ENCODE data around the gene TMOD2.

The TMOD2 gene

DNA sequence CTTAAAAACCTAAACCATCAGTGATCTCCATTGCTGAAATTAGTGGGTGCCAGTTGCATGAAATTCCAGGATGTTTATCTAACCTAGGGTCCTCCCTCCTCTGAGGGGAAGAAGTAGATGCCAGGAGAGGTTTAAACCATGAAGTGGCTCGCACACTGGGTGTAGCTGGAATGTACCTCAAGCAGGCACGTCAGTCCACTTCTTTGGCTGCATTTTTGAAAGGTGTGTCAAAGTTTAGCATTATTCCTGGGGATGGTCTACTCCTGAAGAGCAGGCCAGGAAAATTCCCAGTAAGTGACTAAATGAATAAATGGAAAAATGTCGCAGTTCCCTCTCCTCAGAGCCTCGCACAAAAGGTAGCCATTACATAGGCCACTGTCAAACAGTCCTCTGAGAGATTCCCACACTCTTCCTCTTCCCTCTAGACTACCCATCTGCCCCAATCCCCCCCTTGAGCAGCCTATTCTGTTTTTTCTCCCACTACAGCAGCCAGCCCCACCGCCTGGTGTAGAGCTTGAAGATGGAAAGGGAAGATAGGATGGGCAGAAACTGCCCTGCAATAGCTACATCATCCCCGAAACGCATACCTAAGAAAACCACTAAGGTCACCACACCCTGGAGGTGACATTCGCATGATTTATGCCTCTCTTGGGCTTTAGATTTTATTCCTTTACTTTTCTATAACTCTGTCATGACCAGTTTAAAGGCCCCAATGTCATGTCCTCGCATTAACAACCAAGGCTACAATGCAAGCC lies 77.4 kb downstream of the TMOD2 start:
- TF ChIP-seq, protein P1, sequence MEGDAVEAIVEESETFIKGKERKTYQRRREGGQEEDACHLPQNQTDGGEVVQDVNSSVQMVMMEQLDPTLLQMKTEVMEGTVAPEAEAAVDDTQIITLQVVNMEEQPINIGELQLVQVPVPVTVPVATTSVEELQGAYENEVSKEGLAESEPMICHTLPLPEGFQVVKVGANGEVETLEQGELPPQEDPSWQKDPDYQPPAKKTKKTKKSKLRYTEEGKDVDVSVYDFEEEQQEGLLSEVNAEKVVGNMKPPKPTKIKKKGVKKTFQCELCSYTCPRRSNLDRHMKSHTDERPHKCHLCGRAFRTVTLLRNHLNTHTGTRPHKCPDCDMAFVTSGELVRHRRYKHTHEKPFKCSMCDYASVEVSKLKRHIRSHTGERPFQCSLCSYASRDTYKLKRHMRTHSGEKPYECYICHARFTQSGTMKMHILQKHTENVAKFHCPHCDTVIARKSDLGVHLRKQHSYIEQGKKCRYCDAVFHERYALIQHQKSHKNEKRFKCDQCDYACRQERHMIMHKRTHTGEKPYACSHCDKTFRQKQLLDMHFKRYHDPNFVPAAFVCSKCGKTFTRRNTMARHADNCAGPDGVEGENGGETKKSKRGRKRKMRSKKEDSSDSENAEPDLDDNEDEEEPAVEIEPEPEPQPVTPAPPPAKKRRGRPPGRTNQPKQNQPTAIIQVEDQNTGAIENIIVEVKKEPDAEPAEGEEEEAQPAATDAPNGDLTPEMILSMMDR (IDR thresholded peaks at IDR 0.05; ENCODE audit: low read depth, low read length), result no peak
- in situ Hi-C loops (cut with HindIII; ENCODE audit: low sequenced_read_pairs), result no loop called here
- DNase-seq (ENCODE audit: low read depth, low spot score), result no peak
- H3K4me3 ChIP-seq (ENCODE audit: low read depth, low read length), result peak overlapping the region; percentile 61

DNA sequence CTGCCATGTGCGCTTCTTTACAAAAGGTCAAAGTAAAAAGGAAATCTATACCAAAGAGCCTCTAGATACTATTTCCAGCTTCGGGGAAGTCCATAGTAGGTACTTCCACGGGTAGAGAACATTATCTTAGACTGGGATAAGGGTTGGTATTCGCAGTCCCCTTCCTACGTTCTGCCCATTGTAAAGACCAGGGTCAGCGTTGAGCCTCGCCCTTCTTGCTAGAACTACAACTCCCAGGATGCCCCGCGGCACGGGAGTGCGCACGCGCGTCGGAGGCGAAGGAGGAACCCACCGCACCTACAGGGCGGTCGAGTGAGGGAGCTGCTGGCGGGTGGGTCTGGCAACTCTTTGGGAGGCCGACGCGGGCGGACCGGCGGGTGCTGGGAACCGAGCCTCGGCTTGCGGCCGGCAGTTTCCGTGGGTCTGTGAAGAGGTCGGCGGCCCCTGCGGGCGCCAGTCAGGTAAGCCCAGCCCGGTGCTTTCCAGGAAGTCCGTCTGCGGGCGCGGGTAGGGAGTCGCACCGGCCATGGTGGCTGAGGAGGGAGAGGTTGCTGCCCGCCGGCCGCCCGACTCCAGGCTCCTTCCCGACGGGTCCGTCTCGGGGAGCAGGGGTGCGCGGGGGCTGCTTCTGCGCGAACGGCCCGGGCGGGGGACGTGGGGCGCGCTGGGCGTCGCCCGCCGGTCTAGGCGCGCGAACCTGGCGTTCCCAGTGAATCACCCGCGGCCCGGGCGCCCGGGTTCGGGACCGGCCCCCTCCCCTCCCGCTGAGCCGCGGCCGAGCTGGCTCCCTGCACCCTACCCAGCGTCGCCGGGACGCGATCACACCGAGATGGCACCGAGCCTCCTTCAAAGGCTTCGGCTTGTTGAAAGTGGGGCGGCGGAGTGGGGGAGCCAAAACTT lies 78.2 kb downstream of the TMOD2 start, which contains the start of gene TMOD3:
Gene TMOD3, plus strand, starts transcription at position 278 of the 900 bp plus-strand sequence. CDS start 33,232 bp downstream, outside the sequence.
- peak within 1 kb of the TSS; percentile 61 for H3K4me3 ChIP-seq (ENCODE audit: low read depth, low read length)
- TF ChIP-seq, protein P1 (IDR thresholded peaks at IDR 0.05; ENCODE audit: low read depth, low read length), result no peak
- in situ Hi-C loops (cut with HindIII; ENCODE audit: low sequenced_read_pairs), result no loop called here
- DNase-seq (ENCODE audit: low read depth, low spot score), result peak; percentile 92

DNA sequence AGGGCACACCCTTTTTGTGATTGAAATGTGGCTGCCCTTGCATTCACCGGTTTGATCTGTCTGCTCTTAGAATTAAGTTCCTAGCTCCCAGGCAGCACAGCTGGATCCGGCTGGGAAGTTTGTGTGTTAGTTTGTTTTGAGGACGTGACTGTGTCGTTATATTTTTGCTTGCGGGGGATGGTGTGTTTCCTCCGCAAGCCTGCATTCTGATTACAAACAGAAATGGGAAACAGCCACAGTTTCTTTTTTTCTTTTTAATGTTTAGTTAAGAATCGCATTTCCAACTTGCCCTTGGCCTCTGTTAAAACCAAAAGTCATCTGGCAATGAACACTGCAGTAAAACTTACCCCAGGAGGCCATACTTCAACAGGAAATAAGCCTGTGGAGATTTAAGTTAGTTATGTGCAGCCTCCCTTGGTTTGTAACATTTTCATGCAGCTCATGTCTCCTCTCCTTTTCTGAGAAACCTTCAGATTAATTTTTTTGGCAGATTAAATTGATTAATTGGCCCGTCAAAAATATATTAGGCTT lies 78.9 kb downstream of the TMOD2 start:
- peak; percentile 79 for DNase-seq (ENCODE audit: low read depth, low spot score)
- TF ChIP-seq, protein P1 (IDR thresholded peaks at IDR 0.05; ENCODE audit: low read depth, low read length), result no peak
- H3K4me3 ChIP-seq (ENCODE audit: low read depth, low read length), result peak overlapping the region; percentile 61
- in situ Hi-C loops (cut with HindIII; ENCODE audit: low sequenced_read_pairs), result no loop called here

DNA sequence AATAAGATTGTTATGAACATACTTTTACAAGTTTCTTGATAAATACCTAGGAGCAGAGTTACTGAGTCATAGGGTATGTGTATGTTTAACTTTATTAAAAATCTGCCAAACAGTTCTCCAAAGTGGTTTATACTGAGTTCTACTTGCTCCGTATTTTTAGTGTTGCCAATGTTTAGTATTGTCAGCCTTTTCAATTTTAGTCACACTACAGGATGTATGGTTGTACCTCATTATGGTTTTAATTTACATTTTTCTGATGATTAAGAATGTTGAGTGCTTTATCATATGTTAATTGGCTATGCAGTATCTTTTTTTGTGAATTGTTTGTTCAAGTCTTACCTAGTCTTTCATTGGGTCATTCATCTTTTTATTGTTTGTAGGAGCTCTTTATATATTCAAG lies 82.4 kb downstream of the TMOD2 start:
- in situ Hi-C loops (cut with HindIII; ENCODE audit: low sequenced_read_pairs), result no loop called here
- TF ChIP-seq, protein P1 (IDR thresholded peaks at IDR 0.05; ENCODE audit: low read depth, low read length), result no peak
- no peak overlapping the region for H3K4me3 ChIP-seq (ENCODE audit: low read depth, low read length)
- no peak for DNase-seq (ENCODE audit: low read depth, low spot score)

DNA sequence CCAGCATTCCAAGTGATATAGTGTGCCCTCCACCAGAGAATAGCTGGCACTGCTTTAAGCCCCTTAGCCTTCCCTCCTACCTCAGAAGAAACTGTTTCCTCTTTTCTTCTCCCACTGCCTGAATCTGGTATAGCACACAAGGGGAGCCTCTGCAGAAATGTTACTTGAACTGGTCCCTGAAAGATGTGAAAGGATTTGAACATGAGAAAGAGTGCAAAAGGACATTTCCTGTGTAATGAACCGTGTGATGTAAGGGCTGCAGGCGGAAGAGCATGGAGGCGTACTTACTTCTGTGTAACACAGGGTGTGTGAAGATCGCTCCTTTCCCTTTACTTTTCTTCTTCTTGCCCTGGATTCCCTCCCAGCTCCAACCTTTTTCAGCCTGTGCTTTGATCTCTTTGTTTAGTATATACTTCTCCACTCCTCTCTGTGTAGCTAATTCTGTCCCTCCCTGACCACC lies 86.4 kb downstream of the TMOD2 start:
- H3K4me3 ChIP-seq (ENCODE audit: low read depth, low read length), result no peak overlapping the region
- peak; percentile 43 for DNase-seq (ENCODE audit: low read depth, low spot score)

DNA sequence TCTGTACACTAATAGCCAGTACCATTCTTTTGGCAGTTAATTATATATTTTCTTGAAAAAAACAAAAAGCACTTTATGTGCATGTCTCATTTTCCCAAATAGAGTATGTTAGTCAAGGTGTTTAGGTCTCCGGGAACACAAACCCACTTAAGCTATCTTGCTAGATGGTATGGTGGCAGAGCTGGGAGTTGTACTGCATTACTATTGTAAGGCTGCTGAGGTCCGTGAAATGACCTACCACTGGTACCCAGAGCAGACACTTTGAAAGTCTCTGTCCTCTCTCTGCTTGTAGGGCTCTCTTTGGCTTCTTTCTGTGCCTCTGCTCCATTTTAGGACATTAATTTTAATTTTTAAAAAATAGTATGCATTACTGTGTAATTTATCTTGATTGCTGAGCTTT lies 86.9 kb downstream of the TMOD2 start:
- TF ChIP-seq, protein P1 (IDR thresholded peaks at IDR 0.05; ENCODE audit: low read depth, low read length), result no peak
- in situ Hi-C loops (cut with HindIII; ENCODE audit: low sequenced_read_pairs), result no loop called here
- no peak overlapping the region for H3K4me3 ChIP-seq (ENCODE audit: low read depth, low read length)
- no peak for DNase-seq (ENCODE audit: low read depth, low spot score)

More for the DNA sequence above, 86.4 kb downstream of the TMOD2 start:
- TF ChIP-seq, protein P1 (IDR thresholded peaks at IDR 0.05; ENCODE audit: low read depth, low read length), result no peak
- in situ Hi-C loops (cut with HindIII; ENCODE audit: low sequenced_read_pairs), result no loop called here
